Measurements from ENCODE around the gene ICAM2.
A peak's percentile ranks its signal among the peaks of the same experiment; 100 is the strongest.

The ICAM2 gene

GRCh38 chr17:63974594-63975192 lies 45.7 kb downstream of the ICAM2 start:
- no peak for DNase-seq (ENCODE audit: low read depth)

- no peak for DNase-seq (ENCODE audit: low read depth)
These were observed 46.4 kb downstream of the ICAM2 start for GRCh38 chr17:63973930-63974593.

- no peak for DNase-seq (ENCODE audit: low read depth)
These were observed 47.2 kb downstream of the ICAM2 start for GRCh38 chr17:63973247-63973646.

GRCh38 chr17:63972796-63973195 lies 47.6 kb downstream of the ICAM2 start, which contains the start of gene SCN4A:
Gene SCN4A, minus strand, starts transcription at chr17:63972918. Its CDS starts 77 bp downstream, at chr17:63972841.
- no peak for DNase-seq (ENCODE audit: low read depth)

GRCh38 chr17:63969278-63969677 lies 51.2 kb downstream of the ICAM2 start:
- DNase-seq (ENCODE audit: low read depth) = no peak

- DNase-seq (ENCODE audit: low read depth) = no peak
These were observed 52.5 kb downstream of the ICAM2 start for GRCh38 chr17:63967953-63968352.

- DNase-seq (ENCODE audit: low read depth) = no peak
These were observed 53.7 kb downstream of the ICAM2 start for GRCh38 chr17:63966646-63967264.

- DNase-seq (ENCODE audit: low read depth) = no peak
These were observed 57.3 kb downstream of the ICAM2 start for GRCh38 chr17:63963123-63963522.

GRCh38 chr17:63962298-63962744 lies 58.1 kb downstream of the ICAM2 start:
- DNase-seq (ENCODE audit: low read depth) = no peak

- peak; percentile 79 for DNase-seq (ENCODE audit: low read depth)
These were observed 58.8 kb downstream of the ICAM2 start for GRCh38 chr17:63961355-63962212.

GRCh38 chr17:63960430-63960829 lies 60.0 kb downstream of the ICAM2 start:
- no peak for DNase-seq (ENCODE audit: low read depth)

- DNase-seq (ENCODE audit: low read depth) = no peak
These were observed 60.4 kb downstream of the ICAM2 start for GRCh38 chr17:63960006-63960405.

GRCh38 chr17:63956296-63956920 lies 64.0 kb downstream of the ICAM2 start:
- peak; percentile 5 for DNase-seq (ENCODE audit: low read depth)

GRCh38 chr17:63955791-63956190 lies 64.6 kb downstream of the ICAM2 start:
- DNase-seq (ENCODE audit: low read depth) = no peak

GRCh38 chr17:63955232-63955631 lies 65.2 kb downstream of the ICAM2 start:
- DNase-seq (ENCODE audit: low read depth) = no peak

GRCh38 chr17:63954402-63955063 lies 65.9 kb downstream of the ICAM2 start:
- DNase-seq (ENCODE audit: low read depth) = no peak
